Measurements from ENCODE around the gene NDUFAF5. TPM values are rescaled to one million over a fixed set of nuclear protein-coding genes. Genes with fewer than 3 reads are reported as not detected.

The NDUFAF5 gene
- total and polyA plus RNA-seq, 2 of the 8 experiments (the other 6 are each of a cell fraction or from before 2014, with no cell fraction given), result 11.8 to 32.3 TPM

- TF ChIP-seq HDAC2 (IDR thresholded peaks at IDR 0.05; ENCODE audit: borderline replicate concordance in 1 of 2, low read depth in 2 of 2, low read length in 2 of 2), result no peak
- TF ChIP-seq JUND (IDR thresholded peaks at IDR 0.05; ENCODE audit: low read length), result no peak
- TF ChIP-seq SP2 (IDR thresholded peaks at IDR 0.05; ENCODE audit: low read length), result no peak
- no peak for TF ChIP-seq KDM5A (IDR thresholded peaks at IDR 0.05; ENCODE audit: low read length)
- no peak for TF ChIP-seq SAP30 (IDR thresholded peaks at IDR 0.05; ENCODE audit: insufficient read depth, insufficient replicate concordance, low read length)
- no peak for TF ChIP-seq TCF12 (IDR thresholded peaks at IDR 0.05; ENCODE audit: low read depth, low read length)
Measured at GRCh38 chr20:13824459-13824858, 39.6 kb downstream of the NDUFAF5 start (continued).
